ENCODE measurements around the gene LRRK1.

The LRRK1 gene

GRCh38 chr15:101046826-101047225 is 127.7 kb downstream of the LRRK1 start:
- no peak for TF ChIP-seq ZFX (IDR thresholded peaks at IDR 0.05)
- no peak for TF ChIP-seq CTCF (conservative IDR thresholded peaks at IDR 0.05)
- no peak overlapping the region for H3K27ac ChIP-seq

DNA sequence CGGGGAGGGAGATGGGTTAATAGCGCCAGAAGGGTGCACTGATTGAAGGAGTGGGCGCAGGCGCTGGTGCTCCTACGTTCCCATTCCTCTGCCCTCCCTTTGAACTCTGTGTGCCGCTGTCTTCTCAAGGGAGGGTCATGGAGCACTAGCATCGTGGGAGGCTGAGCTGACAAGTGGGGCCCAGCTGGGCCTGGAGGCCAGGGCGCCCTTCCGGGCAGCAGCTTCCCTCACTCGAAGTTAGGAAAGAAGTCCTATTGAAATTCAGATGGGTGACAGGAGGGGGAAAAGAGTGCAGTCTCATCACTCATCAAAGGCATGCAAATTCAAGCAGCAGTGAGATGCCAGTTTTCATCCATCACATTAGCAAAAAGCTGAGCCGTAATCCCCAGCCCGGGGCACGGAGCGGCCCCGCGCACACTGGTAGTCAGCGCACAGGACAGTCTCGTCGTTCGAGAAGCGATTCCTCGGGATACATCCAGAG is 128.2 kb downstream of the LRRK1 start:
- H3K27ac ChIP-seq: no peak overlapping the region
- TF ChIP-seq ZFX (IDR thresholded peaks at IDR 0.05) (no peak), CTCF (conservative IDR thresholded peaks at IDR 0.05) (no peak)

DNA sequence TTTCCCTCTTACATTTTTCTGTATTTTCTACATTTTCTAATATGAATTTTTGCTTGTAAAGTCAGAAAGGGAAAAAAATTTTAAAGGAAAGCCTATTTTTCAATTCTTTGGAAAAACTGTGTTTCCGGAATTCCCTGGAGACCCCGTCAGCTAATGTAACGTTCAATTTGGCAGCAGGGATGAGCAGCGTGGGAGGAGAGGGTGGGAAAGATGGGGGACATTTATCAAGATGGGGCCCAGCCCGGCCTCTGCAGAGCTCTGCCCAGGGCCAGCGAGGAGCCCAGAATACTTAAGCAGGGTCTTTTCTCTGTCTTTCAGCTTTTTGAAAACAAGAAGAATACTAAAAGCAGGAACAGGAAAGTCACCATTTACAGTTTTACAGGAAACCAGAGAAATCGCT is 129.0 kb downstream of the LRRK1 start:
- no peak overlapping the region for H3K27ac ChIP-seq
- no peak for TF ChIP-seq ZFX (IDR thresholded peaks at IDR 0.05)
- no peak for TF ChIP-seq CTCF (conservative IDR thresholded peaks at IDR 0.05)

DNA sequence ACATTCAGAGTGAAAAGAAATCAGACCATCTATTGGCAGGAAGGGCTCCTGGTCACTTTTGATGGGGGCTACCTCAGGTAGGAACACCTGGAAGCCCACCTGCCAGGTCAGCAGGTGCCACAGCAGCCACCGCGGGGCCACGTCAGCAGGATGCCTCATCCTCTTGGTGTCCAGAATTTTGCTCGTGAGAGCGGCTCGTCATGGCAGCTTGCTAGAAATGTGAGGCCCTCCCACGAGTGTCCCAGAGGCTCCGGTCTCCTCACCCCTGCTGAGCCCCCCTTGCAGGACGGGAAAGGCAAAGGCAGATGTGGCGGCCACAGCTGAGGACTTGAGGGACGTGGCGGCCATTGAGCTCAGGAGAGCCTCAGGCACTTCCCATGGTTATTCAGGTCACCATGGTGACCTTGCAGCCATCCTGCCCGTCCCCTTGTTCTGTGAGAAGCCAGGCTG is 129.4 kb downstream of the LRRK1 start:
- TF ChIP-seq ZFX (IDR thresholded peaks at IDR 0.05) (no peak), CTCF (conservative IDR thresholded peaks at IDR 0.05) (no peak)
- H3K27ac ChIP-seq: no peak overlapping the region

DNA sequence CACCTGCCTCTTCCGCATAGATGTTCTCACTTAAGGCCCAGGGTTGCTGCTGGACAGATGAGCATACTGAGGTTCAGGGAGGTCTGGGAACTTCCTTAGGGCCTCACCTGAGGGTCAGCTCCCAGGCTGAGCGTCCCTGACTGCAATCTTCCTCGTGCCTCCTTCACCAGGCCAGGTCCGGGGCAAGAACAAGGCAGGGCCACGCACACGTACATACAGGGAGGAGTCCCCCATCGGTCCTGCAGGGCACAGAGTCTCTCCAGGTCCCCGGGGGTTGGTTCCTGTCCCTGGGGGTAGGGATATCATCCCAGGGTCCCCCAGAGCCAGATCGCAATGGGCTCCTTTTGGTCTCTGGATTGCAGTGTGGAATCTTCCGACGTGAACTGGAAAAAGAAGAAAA is 130.1 kb downstream of the LRRK1 start:
- no peak for TF ChIP-seq ZFX (IDR thresholded peaks at IDR 0.05)
- TF ChIP-seq CTCF (conservative IDR thresholded peaks at IDR 0.05): no peak

GRCh38 chr15:101049856-101050622 is 130.9 kb downstream of the LRRK1 start:
- TF ChIP-seq CTCF (conservative IDR thresholded peaks at IDR 0.05) (no peak), ZFX (IDR thresholded peaks at IDR 0.05) (no peak)

More for the DNA sequence above, 130.1 kb downstream of the LRRK1 start:
- H3K27ac ChIP-seq: no peak overlapping the region

DNA sequence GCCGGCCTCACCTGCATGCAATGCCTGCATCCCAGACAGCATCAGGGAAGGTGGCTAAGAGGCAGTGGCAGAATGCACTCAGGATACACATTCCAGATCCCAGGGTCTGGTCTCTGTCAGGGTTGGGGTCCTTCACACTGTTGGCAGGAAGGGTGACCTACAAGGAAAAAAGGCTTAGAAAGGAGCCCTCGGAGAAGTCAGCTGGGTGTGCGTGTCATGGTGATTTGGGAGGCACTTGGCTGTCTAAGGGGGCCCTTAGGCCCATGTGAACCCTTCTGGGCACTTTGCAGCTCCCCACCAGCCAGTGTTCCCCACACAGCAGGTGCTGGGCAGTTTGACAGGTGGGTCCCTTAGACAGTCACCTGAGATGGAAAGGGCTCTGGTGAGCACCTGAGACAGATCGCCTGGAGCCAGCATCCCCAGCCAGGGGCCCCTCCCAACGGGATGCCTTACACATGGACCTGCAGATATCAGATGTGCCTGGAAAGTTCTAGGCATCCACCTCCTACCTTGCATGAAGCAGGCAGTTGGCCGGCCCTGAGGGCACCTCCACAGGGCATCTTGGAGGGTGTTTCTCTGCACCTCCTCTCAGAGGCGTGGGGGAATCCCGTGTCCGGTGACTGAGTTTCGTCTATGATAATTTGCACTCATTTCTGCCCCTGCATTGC is 131.6 kb downstream of the LRRK1 start:
- H3K27ac ChIP-seq: no peak overlapping the region
- no peak for TF ChIP-seq ZFX (IDR thresholded peaks at IDR 0.05)
- TF ChIP-seq CTCF (conservative IDR thresholded peaks at IDR 0.05): no peak

More at GRCh38 chr15:101049856-101050622, 130.9 kb downstream of the LRRK1 start:
- H3K27ac ChIP-seq: no peak overlapping the region

All from C4-2B (cell line).